Measurements from ENCODE around the gene CLCF1.

CLCF1 gene

GRCh38 chr11:67353317-67354074 is 19.9 kb downstream of the CLCF1 start, which contains the start of gene POLD4:
POLD4 (minus strand) TSS chr11:67353546; CDS start chr11:67353399, 147 bp downstream.
- DNase-seq = peak; percentile 92 to 95 (median 95)
- no peaks in the 10 kb centered on the region for H3K27me3 ChIP-seq (replicated peaks in 2 of 5; ENCODE audit: control insufficient read depth in 4 of 5, insufficient read depth in 5 of 5, low read length in 4 of 5)
- no peaks in the 10 kb centered on the region for H3K9me3 ChIP-seq (ENCODE audit: control extremely low read depth in 1 of 5, control insufficient read depth in 4 of 5, insufficient read depth in 2 of 5, low read depth in 1 of 5, low read length in 4 of 5)
- peak within 1 kb of the TSS; percentile 59 to 95 (median 79) for H3K4me3 ChIP-seq (ENCODE audit: control insufficient read depth in 1 of 7, extremely low read depth in 1 of 7, insufficient read depth in 4 of 7, low read depth in 2 of 7, low read length in 6 of 7)
- peak within 1 kb of the TSS; percentile 79 to 92 for H3K27ac ChIP-seq (ENCODE audit: insufficient read depth in 1 of 2, low read depth in 1 of 2, low read length in 2 of 2, poor library complexity in 1 of 2, severe bottlenecking in 2 of 2)
- peaks cover 0 to 4% (median 0%) of the 10 kb centered on the region in 4 experiments for H3K36me3 ChIP-seq (ENCODE audit: control insufficient read depth in 4 of 4, insufficient read depth in 4 of 4, low read length in 3 of 4)
- ChIA-PET POLR2A (interaction anchor here (0.6 to 2.5 kb wide), 14 partner anchors 9 to 122 kb away, joined by 3 to 14 read pairs (median 4); partner anchors contain the start of genes ANKRD13D and PPP1CA), CTCF (interaction anchor here (0.6 to 20.0 kb wide), 12 partner anchors 9 to 299 kb away, joined by 3 to 892 read pairs (median 4); partner anchors contain the start of genes CLCF1 and RAD9A)
- under 1% methylated on average over 22 of the region's 37 CpGs for WGBS (ENCODE audit: insufficient coverage)
- peaks cover 7 to 58% (median 36%) of the 10 kb centered on the region in 4 experiments for H3K4me1 ChIP-seq (ENCODE audit: control extremely low read depth in 1 of 4, control insufficient read depth in 4 of 4, insufficient read depth in 4 of 4, low read length in 3 of 4)

GRCh38 chr11:67352546-67353316 is 20.7 kb downstream of the CLCF1 start:
- peak in 1 of 3 donors; percentile 46 for DNase-seq
- WGBS (ENCODE audit: insufficient coverage) = 16% methylated on average over 21 of the region's 25 CpGs

GRCh38 chr11:67351275-67352005 is 22.0 kb downstream of the CLCF1 start:
- CTCF ChIA-PET = interaction anchor here (0.6 to 20.0 kb wide), 26 partner anchors 8 to 231 kb away, joined by 3 to 892 read pairs (median 4); partner anchors contain the start of genes CLCF1 and RAD9A
- POLR2A ChIA-PET = interaction anchor here (0.7 to 1.1 kb wide), 2 partner anchors 36 to 78 kb away, joined by 3 read pairs; no protein-coding TSS in a partner anchor
- 33% methylated on average over 6 of the region's 11 CpGs for WGBS (ENCODE audit: insufficient coverage)
- H3K4me1 ChIP-seq (ENCODE audit: control extremely low read depth in 1 of 4, control insufficient read depth in 4 of 4, insufficient read depth in 4 of 4, low read length in 3 of 4) = peaks cover 7 to 41% (median 35%) of the 10 kb centered on the region in 4 experiments
- H3K4me3 ChIP-seq (ENCODE audit: control insufficient read depth in 1 of 7, extremely low read depth in 1 of 7, insufficient read depth in 4 of 7, low read depth in 2 of 7, low read length in 6 of 7) = peak overlapping the region in 1 of 7 experiments; percentile 11
- DNase-seq = peak; percentile 79 to 87 (median 80)
- no peaks in the 10 kb centered on the region for H3K27me3 ChIP-seq (replicated peaks in 2 of 5; ENCODE audit: control insufficient read depth in 4 of 5, insufficient read depth in 5 of 5, low read length in 4 of 5)
- H3K36me3 ChIP-seq (ENCODE audit: control insufficient read depth in 4 of 4, insufficient read depth in 4 of 4, low read length in 3 of 4) = peaks cover 0 to 4% (median 0%) of the 10 kb centered on the region in 4 experiments
- H3K9me3 ChIP-seq (ENCODE audit: control extremely low read depth in 1 of 5, control insufficient read depth in 4 of 5, insufficient read depth in 2 of 5, low read depth in 1 of 5, low read length in 4 of 5) = no peaks in the 10 kb centered on the region
- H3K27ac ChIP-seq (ENCODE audit: insufficient read depth in 1 of 2, low read depth in 1 of 2, low read length in 2 of 2, poor library complexity in 1 of 2, severe bottlenecking in 2 of 2) = no peak overlapping the region

More at GRCh38 chr11:67352546-67353316, 20.7 kb downstream of the CLCF1 start:
- Histone ChIP-seq H3K27me3 (replicated peaks in 2 of 5; ENCODE audit: control insufficient read depth in 4 of 5, insufficient read depth in 5 of 5, low read length in 4 of 5) (no peaks in the 10 kb centered on the region), H3K4me3 (ENCODE audit: control insufficient read depth in 1 of 7, extremely low read depth in 1 of 7, insufficient read depth in 4 of 7, low read depth in 2 of 7, low read length in 6 of 7) (peak overlapping the region; percentile 59 to 95 (median 79)), H3K27ac (ENCODE audit: insufficient read depth in 1 of 2, low read depth in 1 of 2, low read length in 2 of 2, poor library complexity in 1 of 2, severe bottlenecking in 2 of 2) (peak overlapping the region; percentile 79 to 92), H3K36me3 (ENCODE audit: control insufficient read depth in 4 of 4, insufficient read depth in 4 of 4, low read length in 3 of 4) (peaks cover 0 to 4% (median 0%) of the 10 kb centered on the region in 4 experiments), H3K9me3 (ENCODE audit: control extremely low read depth in 1 of 5, control insufficient read depth in 4 of 5, insufficient read depth in 2 of 5, low read depth in 1 of 5, low read length in 4 of 5) (no peaks in the 10 kb centered on the region), H3K4me1 (ENCODE audit: control extremely low read depth in 1 of 4, control insufficient read depth in 4 of 4, insufficient read depth in 4 of 4, low read length in 3 of 4) (peaks cover 7 to 52% (median 41%) of the 10 kb centered on the region in 4 experiments)
- ChIA-PET CTCF (interaction anchor here (1.0 to 20.0 kb wide), 12 partner anchors 10 to 230 kb away, joined by 3 to 892 read pairs (median 5); partner anchors contain the start of genes CLCF1 and RAD9A), POLR2A (interaction anchor here (0.6 to 2.5 kb wide), 12 partner anchors 12 to 79 kb away, joined by 3 to 14 read pairs (median 4); partner anchors contain the start of genes ANKRD13D and PPP1CA)

GRCh38 chr11:67349928-67350465 is 23.4 kb downstream of the CLCF1 start:
- Histone ChIP-seq H3K36me3 (ENCODE audit: control insufficient read depth in 4 of 4, insufficient read depth in 4 of 4, low read length in 3 of 4) (peaks cover 0 to 4% (median 0%) of the 10 kb centered on the region in 4 experiments), H3K9me3 (ENCODE audit: control extremely low read depth in 1 of 5, control insufficient read depth in 4 of 5, insufficient read depth in 2 of 5, low read depth in 1 of 5, low read length in 4 of 5) (no peaks in the 10 kb centered on the region), H3K4me3 (ENCODE audit: control insufficient read depth in 1 of 7, extremely low read depth in 1 of 7, insufficient read depth in 4 of 7, low read depth in 2 of 7, low read length in 6 of 7) (no peak overlapping the region), H3K4me1 (ENCODE audit: control extremely low read depth in 1 of 4, control insufficient read depth in 4 of 4, insufficient read depth in 4 of 4, low read length in 3 of 4) (peaks cover 7 to 54% (median 38%) of the 10 kb centered on the region in 4 experiments), H3K27me3 (replicated peaks in 2 of 5; ENCODE audit: control insufficient read depth in 4 of 5, insufficient read depth in 5 of 5, low read length in 4 of 5) (no peaks in the 10 kb centered on the region), H3K27ac (ENCODE audit: insufficient read depth in 1 of 2, low read depth in 1 of 2, low read length in 2 of 2, poor library complexity in 1 of 2, severe bottlenecking in 2 of 2) (no peak overlapping the region)
- ChIA-PET CTCF (interaction anchor here (0.8 to 20.0 kb wide), 9 partner anchors 10 to 100 kb away, joined by 3 to 892 read pairs (median 3); partner anchors contain the start of genes CLCF1 and RAD9A), POLR2A (no interaction called here)
- WGBS (ENCODE audit: insufficient coverage) = 87% methylated on average over 2 of the region's 4 CpGs
- DNase-seq = no peak

GRCh38 chr11:67349457-67349856 is 23.9 kb downstream of the CLCF1 start:
- no peak overlapping the region for H3K27ac ChIP-seq (ENCODE audit: insufficient read depth in 1 of 2, low read depth in 1 of 2, low read length in 2 of 2, poor library complexity in 1 of 2, severe bottlenecking in 2 of 2)
- no peaks in the 10 kb centered on the region for H3K27me3 ChIP-seq (replicated peaks in 2 of 5; ENCODE audit: control insufficient read depth in 4 of 5, insufficient read depth in 5 of 5, low read length in 4 of 5)
- no peak for DNase-seq
- H3K9me3 ChIP-seq (ENCODE audit: control extremely low read depth in 1 of 5, control insufficient read depth in 4 of 5, insufficient read depth in 2 of 5, low read depth in 1 of 5, low read length in 4 of 5) = no peaks in the 10 kb centered on the region
- ChIA-PET CTCF (interaction anchor here (0.6 to 20.0 kb wide), 8 partner anchors 9 to 32 kb away, joined by 3 to 892 read pairs (median 3); partner anchors contain the start of genes CLCF1 and RAD9A), POLR2A (no interaction called here)
- WGBS (ENCODE audit: insufficient coverage) = 96% methylated on average over 2 of the region's 2 CpGs
- H3K4me1 ChIP-seq (ENCODE audit: control extremely low read depth in 1 of 4, control insufficient read depth in 4 of 4, insufficient read depth in 4 of 4, low read length in 3 of 4) = peaks cover 7 to 53% (median 35%) of the 10 kb centered on the region in 4 experiments
- H3K36me3 ChIP-seq (ENCODE audit: control insufficient read depth in 4 of 4, insufficient read depth in 4 of 4, low read length in 3 of 4) = peaks cover 0 to 4% (median 0%) of the 10 kb centered on the region in 4 experiments
- no peak overlapping the region for H3K4me3 ChIP-seq (ENCODE audit: control insufficient read depth in 1 of 7, extremely low read depth in 1 of 7, insufficient read depth in 4 of 7, low read depth in 2 of 7, low read length in 6 of 7)

- peaks cover 5 to 53% (median 35%) of the 10 kb centered on the region in 4 experiments for H3K4me1 ChIP-seq (ENCODE audit: control extremely low read depth in 1 of 4, control insufficient read depth in 4 of 4, insufficient read depth in 4 of 4, low read length in 3 of 4)
Measured at GRCh38 chr11:67349036-67349435, 24.4 kb downstream of the CLCF1 start.

More at GRCh38 chr11:67349036-67349435, 24.4 kb downstream of the CLCF1 start:
- DNase-seq = no peak
- Histone ChIP-seq H3K4me3 (ENCODE audit: control insufficient read depth in 1 of 7, extremely low read depth in 1 of 7, insufficient read depth in 4 of 7, low read depth in 2 of 7, low read length in 6 of 7) (no peak overlapping the region), H3K27ac (ENCODE audit: insufficient read depth in 1 of 2, low read depth in 1 of 2, low read length in 2 of 2, poor library complexity in 1 of 2, severe bottlenecking in 2 of 2) (no peak overlapping the region), H3K36me3 (ENCODE audit: control insufficient read depth in 4 of 4, insufficient read depth in 4 of 4, low read length in 3 of 4) (peaks cover 0 to 4% (median 0%) of the 10 kb centered on the region in 4 experiments), H3K27me3 (replicated peaks in 2 of 5; ENCODE audit: control insufficient read depth in 4 of 5, insufficient read depth in 5 of 5, low read length in 4 of 5) (no peaks in the 10 kb centered on the region), H3K9me3 (ENCODE audit: control extremely low read depth in 1 of 5, control insufficient read depth in 4 of 5, insufficient read depth in 2 of 5, low read depth in 1 of 5, low read length in 4 of 5) (no peaks in the 10 kb centered on the region)
- ChIA-PET CTCF (interaction anchor here (0.6 to 20.0 kb wide), 8 partner anchors 9 to 32 kb away, joined by 3 to 892 read pairs (median 3); partner anchors contain the start of genes CLCF1 and RAD9A), POLR2A (no interaction called here)
- WGBS (ENCODE audit: insufficient coverage) = 98% methylated on average over 5 of the region's 5 CpGs
